HepG2 (cell line): ENCODE measurements around the gene ARMH1. TPM values are rescaled to one million over a fixed set of nuclear protein-coding genes. Genes with fewer than 3 reads are reported as not detected.

ENCODE experiments used
- ATF3 ChIP-seq: sonication (generic); formaldehyde crosslinking; IDR thresholded peaks from 2 replicates; pipeline ENCODE4 v1.4.0; 2020; ENCODE audit warnings: missing genetic modification reagents
- ATRX ChIP-seq: sonication (generic); formaldehyde crosslinking; IDR thresholded peaks from 2 replicates; pipeline ENCODE4 v1.4.0; 2020; ENCODE audit warnings: missing genetic modification reagents, borderline replicate concordance
- DZIP1 ChIP-seq: sonication (generic); formaldehyde crosslinking; IDR thresholded peaks from 2 replicates; pipeline ENCODE4 v1.5.0; 2020; ENCODE audit warnings: mild to moderate bottlenecking, missing genetic modification reagents
- FOXM1 ChIP-seq: sonication (generic); formaldehyde crosslinking; IDR thresholded peaks from 2 replicates; pipeline ENCODE4 v1.5.0; 2020; ENCODE audit warnings: missing genetic modification reagents
- RFX3 ChIP-seq: IDR thresholded peaks from 2 replicates; pipeline ENCODE4 v1.6.1; 2016; ENCODE audit warnings: missing biosample characterization, missing genetic modification reagents
- STAG1 ChIP-seq: sonication (generic); formaldehyde crosslinking; IDR thresholded peaks from 2 replicates; pipeline ENCODE4 v1.4.0; 2020; ENCODE audit warnings: missing genetic modification reagents
- TARDBP ChIP-seq: sonication (generic); formaldehyde crosslinking; IDR thresholded peaks from 2 replicates; pipeline ENCODE4 v1.8.0; 2022; ENCODE audit warnings: mild to moderate bottlenecking, missing genetic modification reagents
- XRCC5 ChIP-seq: fragments of 200-400 bp; formaldehyde crosslinking; optimal IDR thresholded peaks from 2 replicates; pipeline ENCODE3; 2017; ENCODE audit warnings: mild to moderate bottlenecking, low read length
- YEATS2 ChIP-seq: sonication (generic); formaldehyde crosslinking; IDR thresholded peaks from 2 replicates; pipeline ENCODE4 v1.4.0; 2020; ENCODE audit warnings: missing genetic modification reagents, borderline replicate concordance
- ZFP36L2 ChIP-seq: sonication (generic); formaldehyde crosslinking; IDR thresholded peaks from 2 replicates; pipeline ENCODE4 v1.4.0; 2020; ENCODE audit warnings: missing genetic modification reagents
- ZFP62 ChIP-seq: sonication (generic); formaldehyde crosslinking; IDR thresholded peaks from 2 replicates; pipeline ENCODE4 v1.4.0; 2020; ENCODE audit warnings: missing genetic modification reagents
- ZFP91 ChIP-seq: sonication (generic); formaldehyde crosslinking; IDR thresholded peaks from 2 replicates; pipeline ENCODE4 v1.9.0; 2022; ENCODE audit warnings: missing genetic modification reagents, mild to moderate bottlenecking, borderline replicate concordance
- ZNF234 ChIP-seq: sonication (generic); formaldehyde crosslinking; conservative IDR thresholded peaks from 2 replicates; pipeline ENCODE4 v1.5.1; 2020; ENCODE audit warnings: mild to moderate bottlenecking, missing genetic modification reagents
- ZNF367 ChIP-seq: sonication (generic); formaldehyde crosslinking; IDR thresholded peaks from 2 replicates; pipeline ENCODE4 v1.4.0; 2020; ENCODE audit warnings: missing genetic modification reagents, borderline replicate concordance
- ZNF747 ChIP-seq: sonication (generic); formaldehyde crosslinking; IDR thresholded peaks from 2 replicates; pipeline ENCODE4 v1.8.1; 2023; ENCODE audit warnings: missing genetic modification reagents, mild to moderate bottlenecking, borderline replicate concordance
- ZNF780A ChIP-seq: sonication (generic); formaldehyde crosslinking; IDR thresholded peaks from 2 replicates; pipeline ENCODE4 v1.8.0; 2022; ENCODE audit warnings: mild to moderate bottlenecking, missing genetic modification reagents, moderate library complexity
- ZSCAN20 ChIP-seq: sonication (generic); formaldehyde crosslinking; IDR thresholded peaks from 2 replicates; pipeline ENCODE4 v1.4.0; 2020; ENCODE audit warnings: missing genetic modification reagents, mild to moderate bottlenecking, borderline replicate concordance
- polyA plus RNA-seq, 8 experiments: library from polyadenylated mRNA; depleted of rRNA in 3 of 8; stranded (reverse) in 7 of 8; unstranded in 1 of 8; fragments of >200 nt; fragmentation: Illumina TruSeq in 4 of 8; extraction: Trizol in 4 of 8; gene quantifications; 2 replicates each; pipeline versions ENCODE4 v1.2.1 to v1.2.3, GENCODE V29; 2011 to 2016; ENCODE audit warnings: low read depth in 4 of 8, missing spikeins in 1 of 8, mixed read lengths in 1 of 8; ENCODE audit not compliant: insufficient read depth in 1 of 8
- total RNA-seq, 5 experiments: library from RNA; depleted of rRNA; stranded (reverse); fragments of >200 nt; fragmentation: Illumina TruSeq; extraction: Trizol; gene quantifications; 2 replicates each; pipeline ENCODE4 v1.2.3, GENCODE V29; 2016; ENCODE audit warnings: low read depth in 1 of 5
- TF ChIP-seq, protein P1 (sequence below): sonication (generic); formaldehyde crosslinking; conservative IDR thresholded peaks from 2 replicates; pipeline ENCODE4 v1.8.1; 2023; ENCODE audit warnings: missing genetic modification reagents
- TF ChIP-seq, protein P2 (sequence below): sonication (generic); formaldehyde crosslinking; IDR thresholded peaks from 2 replicates; pipeline ENCODE4 v1.4.0; 2020; ENCODE audit warnings: missing genetic modification reagents

Gene ARMH1
- total and polyA plus RNA-seq, 2 of the 13 experiments (the other 11 are each of a cell fraction or from before 2014, with no cell fraction given) = 0.69 TPM; not detected in 1

GRCh38 chr1:44721485-44722361, 47.2 kb downstream of the ARMH1 start (continued):
- TF ChIP-seq YEATS2 (CRISPR knock-in tag) (peak; percentile 30; the same call in 1 of the 2 replicates), RFX3 (CRISPR knock-in tag) (0 out of 2 replicates have a peak, but pooled peaks have one; percentile 36), ZSCAN20 (CRISPR knock-in tag) (no peak), ATF3 (CRISPR knock-in tag) (peak; percentile 69), ZNF747 (CRISPR knock-in tag) (peak; percentile 41; the same call in 1 of the 2 replicates), XRCC5 (no peak), ZNF367 (CRISPR knock-in tag) (no peak), ZNF234 (CRISPR knock-in tag) (no peak), ZNF780A (CRISPR knock-in tag) (no peak), ZFP36L2 (CRISPR knock-in tag) (no peak), ZFP91 (CRISPR knock-in tag) (no peak; the same call in 1 of the 2 replicates), ATRX (CRISPR knock-in tag) (no peak), STAG1 (CRISPR knock-in tag) (no peak), FOXM1 (no peak), TARDBP (CRISPR knock-in tag) (no peak), ZFP62 (no peak), DZIP1 (CRISPR knock-in tag) (no peak)
- TF ChIP-seq, protein P1, sequence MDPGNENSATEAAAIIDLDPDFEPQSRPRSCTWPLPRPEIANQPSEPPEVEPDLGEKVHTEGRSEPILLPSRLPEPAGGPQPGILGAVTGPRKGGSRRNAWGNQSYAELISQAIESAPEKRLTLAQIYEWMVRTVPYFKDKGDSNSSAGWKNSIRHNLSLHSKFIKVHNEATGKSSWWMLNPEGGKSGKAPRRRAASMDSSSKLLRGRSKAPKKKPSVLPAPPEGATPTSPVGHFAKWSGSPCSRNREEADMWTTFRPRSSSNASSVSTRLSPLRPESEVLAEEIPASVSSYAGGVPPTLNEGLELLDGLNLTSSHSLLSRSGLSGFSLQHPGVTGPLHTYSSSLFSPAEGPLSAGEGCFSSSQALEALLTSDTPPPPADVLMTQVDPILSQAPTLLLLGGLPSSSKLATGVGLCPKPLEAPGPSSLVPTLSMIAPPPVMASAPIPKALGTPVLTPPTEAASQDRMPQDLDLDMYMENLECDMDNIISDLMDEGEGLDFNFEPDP (CRISPR knock-in tag) = 0 out of 2 replicates have a peak, but pooled peaks have one; percentile 38
- TF ChIP-seq, protein P2, sequence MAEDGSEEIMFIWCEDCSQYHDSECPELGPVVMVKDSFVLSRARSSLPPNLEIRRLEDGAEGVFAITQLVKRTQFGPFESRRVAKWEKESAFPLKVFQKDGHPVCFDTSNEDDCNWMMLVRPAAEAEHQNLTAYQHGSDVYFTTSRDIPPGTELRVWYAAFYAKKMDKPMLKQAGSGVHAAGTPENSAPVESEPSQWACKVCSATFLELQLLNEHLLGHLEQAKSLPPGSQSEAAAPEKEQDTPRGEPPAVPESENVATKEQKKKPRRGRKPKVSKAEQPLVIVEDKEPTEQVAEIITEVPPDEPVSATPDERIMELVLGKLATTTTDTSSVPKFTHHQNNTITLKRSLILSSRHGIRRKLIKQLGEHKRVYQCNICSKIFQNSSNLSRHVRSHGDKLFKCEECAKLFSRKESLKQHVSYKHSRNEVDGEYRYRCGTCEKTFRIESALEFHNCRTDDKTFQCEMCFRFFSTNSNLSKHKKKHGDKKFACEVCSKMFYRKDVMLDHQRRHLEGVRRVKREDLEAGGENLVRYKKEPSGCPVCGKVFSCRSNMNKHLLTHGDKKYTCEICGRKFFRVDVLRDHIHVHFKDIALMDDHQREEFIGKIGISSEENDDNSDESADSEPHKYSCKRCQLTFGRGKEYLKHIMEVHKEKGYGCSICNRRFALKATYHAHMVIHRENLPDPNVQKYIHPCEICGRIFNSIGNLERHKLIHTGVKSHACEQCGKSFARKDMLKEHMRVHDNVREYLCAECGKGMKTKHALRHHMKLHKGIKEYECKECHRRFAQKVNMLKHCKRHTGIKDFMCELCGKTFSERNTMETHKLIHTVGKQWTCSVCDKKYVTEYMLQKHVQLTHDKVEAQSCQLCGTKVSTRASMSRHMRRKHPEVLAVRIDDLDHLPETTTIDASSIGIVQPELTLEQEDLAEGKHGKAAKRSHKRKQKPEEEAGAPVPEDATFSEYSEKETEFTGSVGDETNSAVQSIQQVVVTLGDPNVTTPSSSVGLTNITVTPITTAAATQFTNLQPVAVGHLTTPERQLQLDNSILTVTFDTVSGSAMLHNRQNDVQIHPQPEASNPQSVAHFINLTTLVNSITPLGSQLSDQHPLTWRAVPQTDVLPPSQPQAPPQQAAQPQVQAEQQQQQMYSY = peak; percentile 13; the same call in 1 of the 2 replicates
